MM.1S (cell line): ENCODE results near the gene CASKIN1.

Source experiments
- DNase-seq: peaks from one replicate; pipeline ENCODE4 v3.0.0-alpha.2; 2015
- H2AFZ ChIP-seq: fragments of 300-600 bp; sonication (generic); 2 replicates; pipeline ENCODE4 v1.6.0; 2016; ENCODE audit warnings: antibody characterized with exemption, low read length
- H3F3A ChIP-seq: fragments of 300-600 bp; sonication (generic); 2 replicates; pipeline ENCODE4 v1.6.1; 2016; ENCODE audit warnings: mild to moderate bottlenecking, antibody characterized with exemption, low read length, moderate library complexity, mixed read lengths; ENCODE audit not compliant: insufficient read depth
- H3K27ac ChIP-seq: fragments of 300-600 bp; sonication (generic); 2 replicates; pipeline ENCODE4 v1.5.1; 2016; ENCODE audit warnings: mild to moderate bottlenecking, low read length
- H3K27me3 ChIP-seq: fragments of 300-600 bp; sonication (generic); replicated peaks from 2 replicates; pipeline ENCODE4 v1.6.0; 2016; ENCODE audit warnings: low read length; ENCODE audit not compliant: insufficient read depth
- H3K36me3 ChIP-seq: fragments of 300-600 bp; sonication (generic); replicated peaks from 2 replicates; pipeline ENCODE4 v1.6.1; 2016; ENCODE audit warnings: mild to moderate bottlenecking, low read length, mixed read lengths; ENCODE audit not compliant: insufficient read depth
- H3K4me1 ChIP-seq: fragments of 300-600 bp; sonication (generic); 2 replicates; pipeline ENCODE4 v1.6.1; 2016; ENCODE audit warnings: low read length, mixed read lengths
- H3K4me2 ChIP-seq: fragments of 300-600 bp; sonication (generic); 2 replicates; pipeline ENCODE4 v1.6.0; 2016; ENCODE audit warnings: low read depth, low read length
- H3K4me3 ChIP-seq: fragments of 300-600 bp; sonication (generic); 2 replicates; pipeline ENCODE4 v1.5.1; 2016; ENCODE audit warnings: low read length, mixed read lengths
- H3K79me2 ChIP-seq: fragments of 300-600 bp; sonication (generic); 2 replicates; pipeline ENCODE4 v1.6.1; 2016; ENCODE audit warnings: mixed run types, low read length, mixed read lengths
- H3K9ac ChIP-seq: fragments of 300-600 bp; sonication (generic); 2 replicates; pipeline ENCODE4 v1.6.1; 2016; ENCODE audit warnings: low read length, mixed read lengths
- H3K9me2 ChIP-seq: fragments of 300-600 bp; sonication (generic); replicated peaks from 2 replicates; pipeline ENCODE4 v1.6.1; 2016; ENCODE audit warnings: mild to moderate bottlenecking, low read length, mixed read lengths; ENCODE audit not compliant: insufficient read depth
- H3K9me3 ChIP-seq: fragments of 300-600 bp; sonication (generic); replicated peaks from 2 replicates; pipeline ENCODE4 v1.6.1; 2016; ENCODE audit warnings: mild to moderate bottlenecking, low read length, mixed read lengths; ENCODE audit not compliant: insufficient read depth
- H4K20me1 ChIP-seq: fragments of 300-600 bp; sonication (generic); 2 replicates; pipeline ENCODE4 v1.6.1; 2016; ENCODE audit warnings: mild to moderate bottlenecking, low read length, moderate library complexity, mixed read lengths; ENCODE audit not compliant: insufficient read depth
- CTCF ChIP-seq: fragments of 300-600 bp; sonication (generic); IDR thresholded peaks from 2 replicates; pipeline ENCODE4 v1.5.1; 2016; ENCODE audit warnings: antibody characterized with exemption, low read length, mixed read lengths
- EZH2 ChIP-seq: fragments of 300-600 bp; sonication (generic); optimal IDR thresholded peaks from 2 replicates; pipeline ENCODE3; 2017; ENCODE audit warnings: low read depth, mild to moderate bottlenecking, antibody characterized with exemption, low read length, mixed read lengths
- EZH2phosphoT487 ChIP-seq: fragments of 300-600 bp; sonication (generic); IDR thresholded peaks from 2 replicates; pipeline ENCODE4 v1.6.1; 2018; ENCODE audit warnings: antibody characterized with exemption, low read length

CASKIN1 gene

GRCh38 chr16:2207872-2208271 lies 11.5 kb upstream of the CASKIN1 start:
- no peaks in the 10 kb centered on the region for H3K9me2 ChIP-seq
- H3K27ac ChIP-seq, result no peak overlapping the region
- H3K9ac ChIP-seq, result no peak overlapping the region
- no peaks in the 10 kb centered on the region for H4K20me1 ChIP-seq
- peaks cover 7% of the 10 kb centered on the region for H3K4me1 ChIP-seq
- 0 out of 2 replicates have a peak, but pooled peaks cover 3% of the 10 kb centered on the region for H3F3A ChIP-seq
- H3K79me2 ChIP-seq, result peaks cover 31% of the 10 kb centered on the region
- H2AFZ ChIP-seq, result no peak overlapping the region
- no peaks in the 10 kb centered on the region; the same call in none of the 2 replicates for H3K27me3 ChIP-seq
- no peaks in the 10 kb centered on the region for H3K9me3 ChIP-seq
- H3K4me2 ChIP-seq, result no peak overlapping the region
- TF ChIP-seq EZH2phosphoT487 (no peak), CTCF (no peak), EZH2 (no peak)
- no peak for DNase-seq
- H3K4me3 ChIP-seq, result no peak overlapping the region
- H3K36me3 ChIP-seq, result no peaks in the 10 kb centered on the region; the same call in 1 of the 2 replicates

GRCh38 chr16:2206780-2207433 lies 10.5 kb upstream of the CASKIN1 start:
- H3K9ac ChIP-seq, result no peak overlapping the region
- peaks cover 5% of the 10 kb centered on the region for H3K27me3 ChIP-seq
- H3K4me2 ChIP-seq, result peak overlapping the region; percentile 100; the same call in 1 of the 2 replicates
- TF ChIP-seq CTCF (no peak), EZH2phosphoT487 (no peak), EZH2 (no peak)
- H3K27ac ChIP-seq, result no peak overlapping the region
- no peaks in the 10 kb centered on the region; the same call in 1 of the 2 replicates for H3K36me3 ChIP-seq
- H3K9me2 ChIP-seq, result no peaks in the 10 kb centered on the region
- H4K20me1 ChIP-seq, result no peaks in the 10 kb centered on the region
- H3K9me3 ChIP-seq, result no peaks in the 10 kb centered on the region
- H3K79me2 ChIP-seq, result peaks cover 27% of the 10 kb centered on the region
- peaks cover 6% of the 10 kb centered on the region for H3K4me1 ChIP-seq
- H3K4me3 ChIP-seq, result no peak overlapping the region
- no peak for DNase-seq
- H2AFZ ChIP-seq, result no peak overlapping the region
- 0 out of 2 replicates have a peak, but pooled peaks cover 3% of the 10 kb centered on the region for H3F3A ChIP-seq

GRCh38 chr16:2206420-2206779 lies 10.0 kb upstream of the CASKIN1 start:
- H3F3A ChIP-seq, result 0 out of 2 replicates have a peak, but pooled peaks cover 3% of the 10 kb centered on the region
- H3K4me2 ChIP-seq, result peak overlapping the region; percentile 100
- H3K36me3 ChIP-seq, result no peaks in the 10 kb centered on the region; the same call in 1 of the 2 replicates
- H3K79me2 ChIP-seq, result peaks cover 27% of the 10 kb centered on the region
- peaks cover 10% of the 10 kb centered on the region for H3K27me3 ChIP-seq
- H3K9me3 ChIP-seq, result no peaks in the 10 kb centered on the region
- H3K9ac ChIP-seq, result peak overlapping the region; percentile 96
- no peaks in the 10 kb centered on the region for H3K9me2 ChIP-seq
- H4K20me1 ChIP-seq, result no peaks in the 10 kb centered on the region
- peak overlapping the region; percentile 74; the same call in 1 of the 2 replicates for H3K27ac ChIP-seq
- H2AFZ ChIP-seq, result no peak overlapping the region; the same call in 1 of the 2 replicates
- H3K4me3 ChIP-seq, result peak overlapping the region; percentile 98
- peaks cover 6% of the 10 kb centered on the region for H3K4me1 ChIP-seq
- no peak for TF ChIP-seq EZH2phosphoT487
- no peak for TF ChIP-seq EZH2
- TF ChIP-seq CTCF, result no peak
- DNase-seq, result no peak
